Loucy (cell line): ENCODE results near the gene XPO5.

Experiments used
- CTCF ChIP-seq: fragments of 200-600 bp; sonication (generic); conservative IDR thresholded peaks from 2 replicates; pipeline ENCODE4 v1.5.1; 2014; ENCODE audit warnings: mild to moderate bottlenecking, antibody characterized with exemption, low read length
- EZH2phosphoT487 ChIP-seq: fragments of 200-600 bp; IDR thresholded peaks from 2 replicates; pipeline ENCODE4 v1.6.1; 2018; ENCODE audit warnings: antibody characterized with exemption, mild to moderate bottlenecking, moderate library complexity, borderline replicate concordance

- TF ChIP-seq CTCF (no peak), EZH2phosphoT487 (no peak)
Measured at GRCh38 chr6:43516697-43517504, 58.9 kb downstream of the XPO5 start, which contains the start of the genes POLR1C and YIPF3.
